SK-N-SH (cell line): Measurements from ENCODE around the gene KLHL30. TPM values are rescaled to one million over a fixed set of nuclear protein-coding genes. Genes with fewer than 3 reads are reported as not detected.

Source experiments
- CTCF ChIA-PET: fragments of 300-600, 350-600 bp; formaldehyde crosslinking; extraction: SDS; loops from one replicate; lab custom pipeline; 2021; lab: Yijun Ruan, JAX
- POLR2A ChIA-PET: fragments of 350-600 bp; sonication (Branson Sonifier 250); formaldehyde crosslinking; extraction: SDS; loops from one replicate; lab custom pipeline; 2020; ENCODE audit warnings: antibody characterized with exemption, inconsistent platforms; lab: Yijun Ruan, JAX
- DNase-seq: peaks from one replicate; pipeline ENCODE4 v3.0.0; 2012
- H2AFZ ChIP-seq: fragments of 200-600 bp; sonication (generic); 2 replicates; pipeline ENCODE4 v1.8.1; 2016; ENCODE audit warnings: antibody characterized with exemption, mild to moderate bottlenecking, low read depth
- H3F3A ChIP-seq: fragments of 200-600 bp; sonication (generic); replicated peaks from 2 replicates; pipeline ENCODE3; 2016; ENCODE audit warnings: antibody characterized with exemption, mild to moderate bottlenecking; ENCODE audit not compliant: insufficient read depth
- H3K27ac ChIP-seq, 2 experiments: fragments of 200-500 bp in 1 of 2; fragments of 200-600 bp in 1 of 2; sonication (Bioruptor generic) in 1 of 2; sonication (generic), shearing (Covaris generic) in 1 of 2; 2 replicates each; pipeline versions ENCODE4 v1.5.1 to v1.6.1; 2014 to 2016; ENCODE audit warnings: low read depth in 2 of 2, inconsistent platforms in 1 of 2, low read length in 1 of 2, mild to moderate bottlenecking in 1 of 2, mixed read lengths in 1 of 2
- H3K27me3 ChIP-seq: fragments of 200-600 bp; sonication (generic), shearing (Covaris generic); 2 replicates; pipeline ENCODE4 v1.6.1; 2016; ENCODE audit warnings: mixed run types; ENCODE audit not compliant: insufficient read depth
- H3K36me3 ChIP-seq, 2 experiments: fragments of 200-500 bp in 1 of 2; fragments of 200-600 bp in 1 of 2; sonication (Bioruptor generic) in 1 of 2; sonication (generic) in 1 of 2; replicated peaks in 1 of 2; 2 replicates each; pipeline versions ENCODE3 to v1.5.1; 2014 to 2016; ENCODE audit warnings: low read length in 1 of 2, mild to moderate bottlenecking in 1 of 2; ENCODE audit not compliant: insufficient read depth in 2 of 2, control insufficient read depth in 1 of 2
- H3K4me1 ChIP-seq, 2 experiments: fragments of 200-500 bp in 1 of 2; fragments of 200-600 bp in 1 of 2; sonication (Bioruptor generic) in 1 of 2; sonication (generic), shearing (Covaris generic) in 1 of 2; 2 replicates each; pipeline versions ENCODE4 v1.5.1 to v1.6.1; 2014 to 2016; ENCODE audit warnings: low read depth in 1 of 2, low read length in 1 of 2, mixed run types in 1 of 2; ENCODE audit not compliant: insufficient read depth in 2 of 2, control insufficient read depth in 1 of 2
- H3K4me2 ChIP-seq: fragments of 200-600 bp; sonication (generic), shearing (Covaris generic); 2 replicates; pipeline ENCODE4 v1.6.1; 2017; ENCODE audit warnings: mixed run types
- H3K4me3 ChIP-seq, 2 experiments: fragments of 200-500 bp in 1 of 2; fragments of 200-600 bp in 1 of 2; sonication (Bioruptor generic) in 1 of 2; sonication (generic), shearing (Covaris generic) in 1 of 2; 2 replicates each; pipeline versions ENCODE4 v1.5.1 to v1.8.1; 2014 to 2016; ENCODE audit warnings: low read depth in 2 of 2, inconsistent platforms in 1 of 2, low read length in 1 of 2, mild to moderate bottlenecking in 1 of 2, mixed read lengths in 1 of 2, moderate library complexity in 1 of 2
- H3K79me2 ChIP-seq: fragments of 200-600 bp; sonication (generic); 2 replicates; pipeline ENCODE4 v1.8.1; 2017; ENCODE audit warnings: mild to moderate bottlenecking; ENCODE audit not compliant: insufficient read depth
- H3K9ac ChIP-seq: fragments of 200-600 bp; sonication (generic); 2 replicates; pipeline ENCODE4 v1.6.1; 2017; ENCODE audit warnings: mixed run types
- H3K9me2 ChIP-seq: fragments of 200-600 bp; sonication (generic); 2 replicates; pipeline ENCODE4 v1.6.1; 2017; ENCODE audit warnings: mixed run types
- H3K9me3 ChIP-seq: fragments of 200-600 bp; sonication (generic); 2 replicates; pipeline ENCODE4 v1.6.1; 2017; ENCODE audit warnings: mixed run types, mild to moderate bottlenecking, moderate library complexity
- H4K20me1 ChIP-seq: fragments of 200-600 bp; sonication (generic); 2 replicates; pipeline ENCODE4 v1.6.1; 2017; ENCODE audit warnings: mild to moderate bottlenecking, mixed run types; ENCODE audit not compliant: insufficient read depth
- CHD2 ChIP-seq: fragments of 150-350 bp; IDR thresholded peaks from 2 replicates; pipeline ENCODE4 v1.6.1; 2018; ENCODE audit warnings: low read length; ENCODE audit not compliant: partially characterized antibody
- CTCF ChIP-seq: fragments of 200-600 bp; sonication (generic); IDR thresholded peaks from 2 replicates; pipeline ENCODE4 v1.6.1; 2017; ENCODE audit warnings: antibody characterized with exemption, mild to moderate bottlenecking, moderate library complexity
- ELF1 ChIP-seq: IDR thresholded peaks from 2 replicates; pipeline ENCODE4 v1.4.0; 2012
- EZH2phosphoT487 ChIP-seq: fragments of 200-600 bp; sonication (generic); IDR thresholded peaks from 2 replicates; pipeline ENCODE4 v1.6.1; 2017; ENCODE audit warnings: low read depth, mixed run types, mild to moderate bottlenecking, antibody characterized with exemption, moderate library complexity, borderline replicate concordance
- FOSL2 ChIP-seq: IDR thresholded peaks from 2 replicates; pipeline ENCODE4 v1.4.0; 2012; ENCODE audit warnings: low read depth, mild to moderate bottlenecking, moderate library complexity, borderline replicate concordance
- FOXM1 ChIP-seq: IDR thresholded peaks from 2 replicates; pipeline ENCODE4 v1.4.0; 2012; ENCODE audit warnings: low read depth, mild to moderate bottlenecking
- GABPA ChIP-seq: IDR thresholded peaks from 2 replicates; pipeline ENCODE4 v1.4.0; 2012; ENCODE audit warnings: low read depth, mild to moderate bottlenecking
- JUND ChIP-seq: IDR thresholded peaks from 2 replicates; pipeline ENCODE4 v1.4.0; 2012
- MAX ChIP-seq: IDR thresholded peaks from 2 replicates; pipeline ENCODE4 v1.4.0; 2012; ENCODE audit warnings: low read depth
- MXI1 ChIP-seq: IDR thresholded peaks from 2 replicates; pipeline ENCODE4 v1.6.1; 2012; ENCODE audit warnings: mild to moderate bottlenecking, low read depth, low read length, improper control_type of control experiment
- PBX3 ChIP-seq: IDR thresholded peaks from 2 replicates; pipeline ENCODE4; 2012
- RAD21 ChIP-seq: IDR thresholded peaks from 2 replicates; pipeline ENCODE4 v1.6.1; 2012; ENCODE audit warnings: mild to moderate bottlenecking, low read length
- RCOR1 ChIP-seq: fragments of 150-350 bp; IDR thresholded peaks from 2 replicates; pipeline ENCODE4 v1.6.1; 2017; ENCODE audit warnings: antibody characterized with exemption, low read length
- REST ChIP-seq: IDR thresholded peaks from 2 replicates; pipeline ENCODE4 v1.6.1; 2012; ENCODE audit warnings: mild to moderate bottlenecking, low read depth, low read length, moderate library complexity
- SMC3 ChIP-seq: IDR thresholded peaks from 2 replicates; pipeline ENCODE4 v1.6.1; 2012; ENCODE audit warnings: low read depth, low read length, improper control_type of control experiment
- TAF1 ChIP-seq: IDR thresholded peaks from 2 replicates; pipeline ENCODE4 v1.6.1; 2012; ENCODE audit warnings: low read depth, mild to moderate bottlenecking, low read length, moderate library complexity, borderline replicate concordance
- TCF12 ChIP-seq: IDR thresholded peaks from 2 replicates; pipeline ENCODE4 v1.4.0; 2012
- TEAD4 ChIP-seq: IDR thresholded peaks from 2 replicates; pipeline ENCODE4 v1.4.0; 2012; ENCODE audit warnings: mild to moderate bottlenecking, borderline replicate concordance; ENCODE audit not compliant: insufficient read depth
- YY1 ChIP-seq: IDR thresholded peaks from 2 replicates; pipeline ENCODE4 v1.4.0; 2012; ENCODE audit warnings: low read depth, mild to moderate bottlenecking
- WGBS: methylation state at CpG from one replicate; pipeline ENCODE4 v1.1.6; 2017; ENCODE audit warnings: low lambda C conversion rate; 5-methylcytosine and 5-hydroxymethylcytosine counted together
- polyA plus RNA-seq, 3 experiments: library from polyadenylated mRNA; depleted of rRNA; stranded (reverse); fragments of >200 nt; gene quantifications; 2 replicates each; pipeline ENCODE4 v1.2.3, GENCODE V29; 2012

Gene KLHL30
- polyA plus RNA-seq, 1 of the 3 experiments (the other 2 are of a cell fraction) = not detected

- no peak for TF ChIP-seq TAF1
- TF ChIP-seq CTCF = peak; percentile 33; the same call in 1 of the 2 replicates
- Histone ChIP-seq H2AFZ (no peak overlapping the region), H3K27me3 (no peaks in the 10 kb centered on the region), H3K9me3 (no peaks in the 10 kb centered on the region), H3F3A (no peaks in the 10 kb centered on the region), H3K27ac (no peak overlapping the region), H3K4me1 (peaks cover 5 to 10% of the 10 kb centered on the region in 2 experiments; a peak in 3 of 4 replicates), H3K9me2 (no peaks in the 10 kb centered on the region), H3K36me3 (no peaks in the 10 kb centered on the region), H3K79me2 (no peaks in the 10 kb centered on the region), H3K4me2 (no peak overlapping the region), H4K20me1 (no peaks in the 10 kb centered on the region), H3K4me3 (no peak overlapping the region), H3K9ac (no peak overlapping the region)
- CTCF ChIA-PET = interaction anchor here (1.0 to 1.4 kb wide), 2 partner anchors 24 to 281 kb away, joined by 3 read pairs; no protein-coding TSS in a partner anchor
- POLR2A ChIA-PET = interaction anchor here (1.5 kb wide), 1 partner anchor 78 kb away, joined by 3 read pairs; the partner anchor contains the start of gene SCLY
- WGBS = 90% methylated on average over 32 of the region's 56 CpGs
- DNase-seq = no peak
Observed at GRCh38 chr2:238139196-238140039, 950 bp downstream of the KLHL30 start.

GRCh38 chr2:238140040-238140439, 1.6 kb downstream of the KLHL30 start:
- Histone ChIP-seq H3K36me3 (no peaks in the 10 kb centered on the region), H2AFZ (no peak overlapping the region), H3K79me2 (no peaks in the 10 kb centered on the region), H3K27me3 (no peaks in the 10 kb centered on the region), H3K4me3 (no peak overlapping the region), H3K4me2 (no peak overlapping the region), H4K20me1 (no peaks in the 10 kb centered on the region), H3K9me2 (no peaks in the 10 kb centered on the region), H3F3A (no peaks in the 10 kb centered on the region), H3K4me1 (peaks cover 5 to 10% of the 10 kb centered on the region in 2 experiments; a peak in 3 of 4 replicates), H3K27ac (no peak overlapping the region), H3K9ac (no peak overlapping the region), H3K9me3 (no peaks in the 10 kb centered on the region)
- 100% methylated on average over 1 of the region's 7 CpGs for WGBS
- DNase-seq = no peak
- no peak for TF ChIP-seq FOXM1
- no peak for TF ChIP-seq YY1
- TF ChIP-seq MXI1 = no peak
- no peak for TF ChIP-seq JUND
- TF ChIP-seq MAX = no peak
- no peak for TF ChIP-seq SMC3
- no peak for TF ChIP-seq ELF1
- no peak for TF ChIP-seq FOSL2
- TF ChIP-seq GABPA = no peak
- no peak for TF ChIP-seq TCF12
- no peak for TF ChIP-seq CHD2
- no peak for TF ChIP-seq PBX3
- TF ChIP-seq TEAD4 = no peak
- no peak for TF ChIP-seq REST
- no peak for TF ChIP-seq RCOR1
- no peak for TF ChIP-seq EZH2phosphoT487
- no peak for TF ChIP-seq RAD21
- POLR2A ChIA-PET = no interaction called here
- CTCF ChIA-PET = interaction anchor here (1.4 kb wide), 1 partner anchor 25 kb away, joined by 3 read pairs; no protein-coding TSS in a partner anchor
